HG03457 (cell line): ENCODE results near the gene HGFAC.
"Not testable (repeated sequence)": the region's sequence is repeated elsewhere in the genome, so short reads cannot be mapped to it uniquely, and the experiment has no call there.

ENCODE experiments used
- ATAC-seq: cut with Tn5 transposase; IDR thresholded peaks from one replicate; pipeline ENCODE4 v1.9.1; 2021; ENCODE audit warnings: moderate number of reproducible peaks; ENCODE audit not compliant: unreplicated experiment

HGFAC gene

DNA sequence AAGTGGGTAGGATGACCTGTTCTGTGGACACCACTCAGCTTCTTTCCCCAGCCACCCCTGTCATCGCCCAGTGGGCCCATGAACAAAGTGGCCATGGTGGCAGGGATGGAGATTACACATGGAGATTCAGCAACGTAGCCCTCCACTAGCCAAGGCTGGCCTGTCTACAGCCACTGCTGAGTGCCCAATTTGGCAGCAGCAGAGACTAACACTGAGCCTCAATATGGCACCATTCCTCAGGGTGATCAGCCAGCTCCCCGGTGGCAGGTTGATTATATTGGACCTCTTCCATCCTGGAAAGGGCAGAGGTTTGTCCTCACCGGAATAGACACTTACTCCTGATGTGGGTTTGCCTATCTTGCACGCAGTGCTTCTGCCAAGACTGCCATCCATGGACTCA is 17.4 kb downstream of the HGFAC start:
- not testable (repeated sequence) for ATAC-seq

DNA sequence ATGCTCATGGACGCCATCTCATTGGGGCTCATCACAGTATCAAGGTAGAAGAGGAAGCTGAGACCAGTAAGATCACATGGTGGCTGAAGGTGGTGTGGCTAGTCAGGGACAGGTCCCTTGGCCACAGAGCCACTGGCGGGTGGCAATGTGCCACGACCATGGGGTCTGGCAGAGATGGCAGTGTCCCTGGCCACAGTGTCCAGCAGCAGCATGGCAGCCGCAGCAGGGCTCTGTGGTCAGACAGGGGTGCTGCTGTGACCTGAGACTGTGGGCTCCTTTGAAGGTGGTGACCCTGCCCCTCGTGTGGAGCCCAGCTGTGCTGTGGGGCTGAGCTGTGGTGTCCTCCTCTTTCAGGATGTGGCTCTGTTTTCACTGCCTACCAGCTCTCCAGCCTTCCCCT is 19.2 kb downstream of the HGFAC start:
- no peak for ATAC-seq

DNA sequence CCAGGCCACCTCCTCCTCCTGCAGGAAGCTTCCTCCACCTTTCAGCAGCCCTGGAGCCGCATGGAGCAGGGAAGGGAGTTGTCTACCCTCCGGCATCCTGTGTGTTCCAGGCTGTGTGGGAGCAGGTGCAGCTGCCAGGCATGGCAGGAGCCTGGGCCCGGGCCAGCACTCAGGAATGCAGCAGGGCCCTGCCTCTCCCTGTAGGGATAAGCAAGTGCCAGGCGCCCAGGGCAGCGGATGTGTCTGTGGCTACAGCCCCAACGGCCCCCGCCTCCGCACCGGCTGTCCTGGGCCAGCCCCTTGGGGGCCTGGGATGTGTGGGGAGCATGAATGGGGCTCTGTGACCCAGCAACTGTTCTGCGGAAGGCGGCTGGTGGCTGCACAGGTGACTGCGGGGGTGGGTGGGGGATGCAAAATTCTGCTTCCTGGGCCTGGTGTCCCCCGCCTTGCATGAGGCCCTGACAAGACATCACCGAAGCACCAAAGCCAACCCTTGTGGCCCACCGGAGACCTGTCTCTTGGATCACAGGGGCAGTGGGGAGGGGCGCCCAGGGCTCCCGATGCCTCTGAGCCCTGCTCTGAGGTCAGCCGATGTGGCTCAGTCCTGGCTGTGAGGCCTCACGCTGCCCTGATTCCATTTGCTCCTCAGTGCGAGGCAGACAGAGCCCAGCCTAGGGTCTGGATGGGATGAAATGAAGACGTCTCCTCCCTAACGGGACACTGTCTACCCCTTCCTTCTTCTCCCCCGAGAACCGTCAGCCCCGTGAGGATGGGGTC is 19.9 kb downstream of the HGFAC start:
- ATAC-seq = no peak

DNA sequence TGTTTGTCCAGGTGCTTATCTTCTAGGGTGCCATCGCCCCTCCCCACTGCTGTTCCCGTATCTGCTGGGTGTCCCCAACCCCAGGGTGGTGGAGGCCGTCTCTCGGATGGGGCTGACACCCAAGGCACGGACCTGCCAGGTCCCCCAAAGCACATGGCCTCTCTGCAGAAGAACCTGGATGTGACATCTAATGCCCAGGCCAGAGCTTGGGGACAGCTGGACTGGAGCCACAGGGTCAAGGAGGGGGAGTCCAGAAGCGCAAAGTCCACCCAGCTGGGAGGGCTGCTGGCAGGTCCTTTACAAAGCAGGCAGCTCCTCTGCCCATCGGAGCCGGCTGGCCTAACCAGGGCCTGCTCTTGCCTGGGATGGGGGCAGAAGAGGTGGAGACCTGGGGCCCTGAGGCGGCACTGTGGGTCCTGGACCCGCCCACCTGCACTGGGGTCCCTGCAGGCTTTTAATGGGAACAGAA is 20.6 kb downstream of the HGFAC start:
- ATAC-seq = no peak

DNA sequence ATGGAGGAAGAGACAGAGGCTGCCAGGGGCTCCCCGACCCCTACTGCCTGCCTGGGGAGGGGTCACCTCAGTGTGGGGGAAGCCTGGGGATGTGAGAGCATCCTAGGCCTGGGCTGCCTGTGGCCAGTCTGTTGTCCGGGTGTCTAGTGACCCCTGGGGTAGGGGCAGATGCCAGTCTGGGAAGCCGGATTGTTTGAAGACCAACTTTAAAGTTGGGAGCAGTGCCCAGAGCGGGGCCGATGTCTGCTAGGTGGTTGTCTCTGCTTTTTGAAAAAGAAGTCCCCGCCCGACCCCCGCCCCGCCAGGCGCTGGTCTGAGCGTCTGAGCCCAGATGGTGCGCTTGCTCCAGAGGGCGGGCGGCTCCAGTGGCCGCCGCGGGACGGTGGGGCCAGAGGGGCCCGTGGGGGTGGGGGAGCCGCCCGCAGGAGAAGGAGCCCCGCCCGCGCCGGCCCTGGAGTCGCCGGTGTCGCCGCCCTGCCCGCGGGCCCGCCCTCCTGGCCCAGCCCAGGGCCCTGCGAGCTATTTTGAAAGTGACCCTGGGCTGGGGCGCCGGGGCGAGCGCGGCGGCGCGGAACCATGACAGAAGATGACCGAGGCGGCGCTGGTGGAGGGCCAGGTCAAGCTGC is 21.1 kb downstream of the HGFAC start, which contains the start of gene DOK7:
Gene DOK7, plus strand, starts transcription at position 517 of the 626 bp plus-strand sequence. Its CDS starts 70 bp downstream, at position 587.
- no peak for ATAC-seq

DNA sequence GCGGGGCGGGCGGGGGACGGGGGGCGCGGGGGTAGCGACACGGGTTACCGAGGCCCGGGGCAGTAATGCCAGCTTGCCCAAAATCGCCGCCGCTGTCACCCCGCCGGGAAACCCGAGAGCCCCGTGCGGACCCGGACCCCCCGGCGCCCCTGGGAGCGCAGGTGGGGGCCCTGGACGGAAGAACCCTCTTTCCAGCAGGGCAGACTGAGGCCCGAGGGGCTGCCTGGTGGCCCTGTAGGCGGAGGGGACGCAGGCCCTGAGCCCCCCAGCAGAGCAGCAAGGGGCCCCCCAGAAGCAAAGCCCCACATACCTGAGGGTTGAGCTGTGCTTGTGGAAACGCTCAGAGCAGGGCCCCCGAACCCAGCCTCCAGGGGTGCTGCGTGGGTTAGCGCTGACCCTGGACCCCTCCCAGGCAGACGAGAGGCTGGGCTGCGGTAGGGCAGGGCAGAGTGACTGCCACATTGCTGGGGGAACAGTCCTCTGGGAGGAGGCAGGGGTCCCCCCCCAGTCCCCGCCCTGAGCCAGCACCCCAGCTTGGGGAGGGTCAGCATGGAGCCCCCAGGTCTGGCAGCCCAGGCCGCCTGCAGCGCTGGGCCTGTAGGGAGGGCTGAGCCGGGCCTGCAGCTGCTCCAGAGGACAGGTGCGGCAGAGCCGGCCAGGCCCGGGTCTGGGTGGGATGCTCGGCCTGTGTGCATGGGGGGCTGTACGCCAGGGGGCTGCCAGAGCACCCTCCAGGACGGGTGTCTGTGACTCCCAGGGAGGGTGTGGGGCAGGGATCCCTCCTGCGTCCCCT is 22.0 kb downstream of the HGFAC start:
- ATAC-seq = no peak

DNA sequence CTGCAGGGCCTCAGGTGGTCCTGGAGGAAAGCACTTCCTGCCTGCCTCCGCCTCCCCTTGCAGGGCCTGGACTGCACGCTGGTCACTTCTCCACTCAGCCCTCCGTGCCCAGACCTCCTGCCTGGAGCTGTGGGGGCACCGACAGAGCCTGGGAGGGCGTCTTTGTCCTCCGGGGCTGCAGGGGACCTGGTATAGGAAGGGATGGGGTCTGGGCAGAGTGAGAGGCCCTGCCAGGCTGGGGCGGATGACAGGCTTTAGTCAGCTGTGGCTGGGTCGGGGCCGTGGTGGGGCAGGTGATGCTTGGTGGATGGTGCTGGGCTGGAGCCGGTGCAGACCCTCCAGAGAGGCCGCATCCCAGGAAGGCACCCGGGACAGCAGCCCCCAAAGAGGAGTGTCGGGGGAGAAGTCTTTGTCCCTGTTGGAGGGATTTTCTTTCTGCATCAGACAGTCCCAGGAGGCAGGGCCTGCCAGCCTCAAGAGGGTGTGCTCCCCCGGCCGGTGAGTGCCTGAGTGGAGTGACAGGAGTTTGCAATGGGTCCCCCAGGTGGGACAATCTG is 22.7 kb downstream of the HGFAC start:
- no peak for ATAC-seq

DNA sequence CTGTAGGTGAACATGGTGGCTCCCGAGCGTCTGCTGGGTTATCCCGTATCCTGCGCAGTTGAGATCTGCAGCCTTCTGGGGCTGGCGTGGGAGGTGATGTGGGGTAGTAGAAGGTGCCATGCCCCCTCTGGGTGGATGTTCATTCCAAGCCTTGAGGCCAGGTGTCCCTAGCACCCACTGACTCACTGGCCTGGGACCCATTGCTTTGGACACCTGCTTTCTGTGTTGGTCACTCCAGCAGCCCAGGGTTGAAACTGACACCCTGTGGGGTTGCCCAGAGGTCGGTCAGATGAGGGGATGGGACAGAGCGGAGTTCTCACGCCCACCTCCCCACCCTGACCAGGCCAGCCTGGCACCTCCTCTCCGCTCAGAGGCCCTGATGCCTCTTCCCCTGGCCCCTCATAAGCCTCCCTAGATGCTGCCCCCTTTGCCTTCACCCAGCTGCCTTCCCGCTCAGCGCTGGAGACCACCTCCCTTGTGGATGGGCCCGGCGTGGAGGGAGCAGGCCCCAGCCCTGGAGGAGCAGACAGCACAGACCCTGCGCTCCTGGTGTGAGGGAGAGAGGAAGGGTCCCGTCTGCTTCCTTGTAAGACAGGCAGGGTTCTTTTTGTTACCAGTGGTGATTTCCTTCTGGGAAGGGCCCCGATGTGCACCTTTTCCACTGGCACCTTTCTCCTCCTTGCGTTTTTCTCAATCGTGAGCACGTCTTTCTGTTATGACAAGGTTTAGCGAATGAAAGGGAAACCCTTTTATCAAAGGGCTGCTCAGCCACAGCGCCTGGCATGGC is 23.3 kb downstream of the HGFAC start:
- no peak for ATAC-seq

DNA sequence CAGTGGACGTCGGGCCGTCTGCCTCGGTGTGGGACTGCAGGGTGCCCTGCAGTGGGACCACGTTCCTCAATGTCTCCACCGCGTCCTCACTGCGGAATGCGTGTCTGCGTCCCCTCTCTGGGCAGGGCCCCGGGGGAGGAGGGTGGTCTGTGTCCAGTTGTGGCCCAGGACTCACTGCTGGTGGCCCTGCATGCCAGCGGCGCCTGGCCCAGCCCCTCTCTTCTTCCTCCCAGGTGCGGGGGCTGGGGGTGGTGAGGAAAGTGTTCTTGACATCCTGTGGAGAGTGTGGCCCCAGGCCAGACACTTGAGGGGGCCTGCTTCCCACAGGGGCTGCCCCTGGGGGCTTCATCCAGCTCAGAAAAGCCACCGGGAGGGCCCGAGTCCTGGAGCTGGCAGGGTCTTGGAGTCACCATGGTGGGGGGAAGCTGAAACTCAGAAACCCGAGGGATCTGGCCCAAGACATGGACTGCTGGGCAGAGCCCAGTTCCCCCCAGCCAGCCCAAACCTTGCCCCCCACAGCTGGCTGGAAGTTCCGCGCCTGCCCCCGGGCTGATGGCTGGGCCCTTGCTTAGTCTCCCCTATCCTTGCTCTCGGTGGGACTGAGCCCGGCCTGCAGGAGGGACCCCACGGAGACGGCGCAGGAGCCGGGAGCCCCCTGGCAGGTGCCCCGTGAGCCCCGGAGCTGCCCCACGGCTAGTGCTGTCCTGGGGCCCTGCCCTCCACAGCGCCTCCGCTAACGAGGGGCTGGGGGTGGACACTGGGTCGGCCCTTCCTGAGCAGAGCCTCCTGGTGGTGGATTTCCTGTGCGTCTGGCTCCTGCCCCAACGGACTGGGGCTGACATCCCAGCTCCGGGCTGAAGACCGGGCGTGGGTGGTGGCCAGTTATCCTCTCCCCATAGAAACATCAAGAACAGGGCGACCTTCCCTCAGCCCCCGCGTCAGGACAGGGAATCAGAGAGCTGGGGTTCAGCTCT is 24.2 kb downstream of the HGFAC start:
- no peak for ATAC-seq

DNA sequence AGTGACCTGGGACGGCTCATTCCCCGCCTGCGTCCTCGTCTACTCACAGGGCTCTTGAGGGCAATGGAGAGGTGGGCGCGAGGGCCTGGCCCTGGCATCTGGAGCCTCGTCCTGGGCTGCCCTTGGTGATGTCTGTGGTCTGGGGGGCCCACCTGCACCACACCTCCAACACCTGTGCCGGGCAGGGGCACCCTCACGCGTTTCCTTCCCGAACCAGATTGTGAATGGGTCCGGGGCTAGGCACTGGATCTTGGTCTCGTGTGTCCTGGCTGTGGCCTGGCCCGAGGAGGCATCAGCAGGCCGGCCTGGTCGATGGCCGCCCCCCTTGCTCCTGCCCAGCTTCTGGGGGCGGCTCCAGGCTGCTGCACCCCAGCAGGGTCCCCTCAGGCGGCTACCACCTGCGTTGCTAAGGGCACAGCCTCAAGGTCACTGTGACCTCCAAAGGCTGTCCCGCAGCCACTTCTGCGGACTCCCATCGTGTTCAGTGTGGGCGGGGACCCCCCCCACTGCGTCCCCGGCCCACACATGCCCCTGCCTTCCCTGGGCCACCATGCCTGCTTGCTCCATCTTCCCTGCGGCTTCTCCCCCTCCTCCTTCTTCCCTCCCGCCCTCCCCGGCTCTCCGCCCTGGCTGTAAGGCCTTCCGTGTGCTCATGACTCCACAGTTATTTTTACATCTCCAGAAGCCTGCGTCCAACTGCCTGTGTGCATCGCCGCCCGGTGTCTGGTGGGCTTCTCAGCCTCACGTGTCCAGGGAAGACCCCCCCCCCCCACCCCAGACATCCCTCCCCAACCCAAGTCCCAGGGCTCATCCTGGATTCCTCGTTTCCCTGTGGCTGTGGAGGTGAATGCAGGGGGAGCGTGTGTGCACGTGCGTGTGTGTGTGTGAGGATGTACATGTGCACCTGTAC is 25.2 kb downstream of the HGFAC start:
- ATAC-seq = no peak

DNA sequence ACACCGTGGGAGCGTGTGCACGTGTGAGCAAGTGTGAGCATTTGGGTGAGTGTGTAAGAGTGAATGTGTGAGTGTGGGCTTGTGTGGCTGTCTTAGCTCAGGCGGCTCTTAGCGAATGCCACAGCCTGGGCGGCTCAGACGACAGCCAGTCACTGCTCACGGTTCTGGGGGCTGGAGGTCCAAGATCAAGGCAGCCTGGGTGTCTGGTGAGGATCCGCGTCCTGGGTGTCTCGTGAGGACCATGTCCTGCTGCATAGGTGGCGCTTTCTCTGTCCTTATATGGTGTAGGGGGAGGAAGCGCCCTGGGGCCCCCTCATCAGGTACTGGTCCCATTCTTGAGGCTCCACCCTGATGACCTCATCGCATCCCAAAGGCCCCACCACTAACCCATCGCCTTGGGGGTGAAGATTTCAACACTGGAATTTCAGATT is 25.8 kb downstream of the HGFAC start:
- no peak for ATAC-seq

DNA sequence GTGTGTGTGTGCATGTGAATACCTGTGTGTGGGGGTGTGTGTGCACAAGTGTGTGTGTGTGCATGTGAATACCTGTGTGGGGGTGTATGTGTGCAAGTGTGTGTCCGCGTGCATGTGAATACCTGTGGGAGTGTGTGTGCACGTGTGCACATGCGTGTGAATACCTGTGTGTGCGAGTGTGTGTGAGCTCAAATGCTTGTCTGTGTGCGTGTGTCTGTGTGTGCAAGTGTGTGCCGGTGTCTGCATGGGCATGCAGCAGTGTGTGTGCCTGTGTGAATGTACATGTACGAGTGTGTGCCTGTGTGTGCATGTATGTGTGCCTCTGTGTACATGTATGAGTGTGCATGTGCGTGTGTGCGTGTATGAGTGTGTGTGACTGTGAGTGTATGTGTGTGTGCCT is 26.4 kb downstream of the HGFAC start:
- no peak for ATAC-seq

DNA sequence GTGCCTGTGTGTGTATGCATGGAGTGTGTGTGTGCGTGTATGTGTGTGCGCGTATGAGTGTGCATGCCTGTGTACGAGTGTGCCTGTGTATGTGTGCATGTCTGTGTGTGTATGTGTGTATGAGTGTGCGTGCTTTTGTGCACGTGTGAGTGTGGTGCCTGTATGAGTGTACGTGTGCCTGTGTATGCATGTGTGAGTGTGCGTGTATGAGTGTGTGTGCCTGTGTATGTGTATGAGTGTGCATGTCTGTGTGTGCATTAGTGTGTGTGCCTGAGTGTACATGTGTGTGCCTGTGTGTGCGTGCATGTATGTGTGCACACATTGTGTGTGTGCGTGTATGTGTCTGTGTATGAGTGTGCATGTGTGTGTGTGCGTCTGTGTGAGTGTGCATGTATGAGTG is 27.0 kb downstream of the HGFAC start:
- no peak for ATAC-seq

DNA sequence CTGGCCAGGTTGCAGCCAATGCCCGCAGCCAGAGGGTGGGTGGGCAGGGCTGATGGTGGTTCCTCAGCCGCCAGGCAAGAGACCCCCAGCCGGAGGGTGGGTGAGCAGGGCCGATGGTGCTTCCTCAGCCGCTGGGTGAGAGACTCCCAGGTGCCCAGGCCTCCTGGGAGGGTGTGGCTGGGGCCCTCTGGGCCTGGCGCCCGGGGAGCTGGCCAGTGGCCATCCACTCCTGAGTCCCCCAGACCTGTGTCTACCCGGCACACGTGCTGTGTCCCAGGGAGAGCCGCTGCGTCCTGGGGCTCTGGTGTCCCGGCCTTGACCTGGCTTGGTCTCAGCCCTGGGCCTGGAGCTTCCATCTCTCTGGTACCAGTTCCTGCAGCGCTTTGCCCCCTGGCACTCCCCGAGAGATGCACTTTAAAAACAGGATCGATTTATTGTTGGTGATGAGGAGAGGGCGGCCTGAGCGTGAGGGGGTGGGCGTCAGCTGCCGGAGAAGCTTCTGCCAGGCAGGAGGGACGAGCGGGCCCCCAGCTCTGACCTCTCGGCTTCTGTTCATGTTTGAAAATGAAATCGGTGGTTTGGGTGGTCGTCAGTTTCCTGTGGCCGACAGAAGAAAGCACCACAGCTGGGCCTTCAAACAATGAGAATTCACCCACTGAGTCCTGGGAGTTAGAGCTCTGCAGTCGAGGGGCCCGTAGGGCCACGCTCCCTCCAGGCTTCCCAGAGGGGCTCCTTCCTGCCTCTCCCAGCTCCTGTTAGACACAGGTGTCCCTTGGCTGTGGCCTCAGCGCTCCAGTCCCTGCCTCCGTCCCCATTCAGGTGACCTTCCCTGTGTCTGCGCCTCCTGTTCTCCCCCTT is 27.8 kb downstream of the HGFAC start:
- ATAC-seq = no peak

DNA sequence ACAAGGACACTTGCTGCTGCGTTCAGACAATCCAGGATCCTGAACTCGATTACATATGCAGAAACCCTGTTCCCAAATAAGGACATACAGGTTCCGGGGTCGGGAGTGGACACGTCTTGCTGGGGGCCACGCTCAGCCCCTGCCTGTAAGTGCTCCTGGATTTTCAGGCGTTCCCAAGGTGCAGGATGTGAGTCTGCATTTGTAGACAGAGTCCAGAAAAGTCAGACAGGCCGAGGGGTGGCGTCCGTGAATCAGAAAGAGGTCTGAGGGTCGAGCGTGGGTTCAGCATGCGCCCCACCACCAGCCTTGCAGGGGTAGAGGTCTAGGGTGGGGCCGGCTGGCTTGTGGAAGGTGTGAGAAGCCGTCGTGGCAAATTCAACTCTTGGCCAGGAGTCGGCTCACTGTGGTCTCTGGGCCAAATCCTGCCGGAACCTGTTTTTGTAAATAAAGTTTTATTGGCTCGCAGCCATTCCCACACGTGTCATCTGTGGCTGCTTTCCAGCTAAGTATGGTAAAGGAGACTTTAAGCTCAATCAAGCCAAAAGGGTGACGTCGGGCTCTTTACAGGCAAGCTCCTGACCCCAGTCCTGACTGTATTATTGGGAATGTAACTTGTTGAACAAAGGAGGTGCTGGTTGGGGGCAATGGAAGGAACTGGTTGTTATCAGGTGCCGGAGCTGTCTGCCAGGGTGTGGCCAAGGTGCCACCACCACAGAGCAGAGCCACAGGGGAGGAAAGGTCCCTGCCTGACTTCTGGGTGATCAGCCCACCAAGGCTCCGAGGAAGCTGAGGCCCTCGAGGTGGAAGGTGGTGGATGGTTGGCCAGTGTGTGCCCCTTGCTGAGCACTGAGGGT is 28.7 kb downstream of the HGFAC start:
- ATAC-seq = no peak

DNA sequence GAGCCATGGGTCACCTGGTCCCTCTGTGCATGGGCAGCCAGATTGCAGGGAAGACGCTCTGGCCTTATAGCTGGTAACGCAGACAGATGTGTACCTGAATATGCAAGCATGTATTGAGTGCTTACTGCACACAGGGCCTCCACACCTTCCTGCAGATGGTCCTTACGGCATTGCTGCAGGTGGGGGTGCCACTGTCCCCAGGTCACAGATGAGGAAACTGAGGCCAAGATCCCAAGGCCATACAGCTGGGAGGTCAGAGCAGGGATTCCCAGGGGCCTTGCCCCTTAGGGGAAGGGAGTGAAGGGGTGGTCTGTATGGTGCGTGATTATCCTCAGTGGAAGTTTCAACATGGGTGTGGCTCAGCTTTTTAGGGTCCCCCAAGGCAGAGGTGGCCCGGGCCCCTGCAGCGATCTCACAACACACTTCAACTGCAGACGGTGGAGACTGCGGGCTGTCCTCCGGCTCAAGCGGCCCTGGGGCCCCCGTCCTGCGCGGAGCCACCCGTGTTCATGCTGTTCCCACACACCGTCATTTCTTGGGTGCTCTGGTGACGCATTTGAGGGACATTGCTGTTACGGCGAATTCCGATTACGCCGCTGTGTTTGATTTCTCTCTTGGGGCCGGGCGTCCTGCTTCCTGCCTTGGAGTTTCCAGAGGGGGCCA is 29.5 kb downstream of the HGFAC start:
- ATAC-seq = no peak
